GM19043 (cell line): Measurements from ENCODE around the gene PRKN.

ENCODE experiments used
- ATAC-seq: cut with Tn5 transposase; IDR thresholded peaks from one replicate; pipeline ENCODE4 v1.9.1; 2021; ENCODE audit warnings: low read depth; ENCODE audit not compliant: unreplicated experiment

The PRKN gene

DNA sequence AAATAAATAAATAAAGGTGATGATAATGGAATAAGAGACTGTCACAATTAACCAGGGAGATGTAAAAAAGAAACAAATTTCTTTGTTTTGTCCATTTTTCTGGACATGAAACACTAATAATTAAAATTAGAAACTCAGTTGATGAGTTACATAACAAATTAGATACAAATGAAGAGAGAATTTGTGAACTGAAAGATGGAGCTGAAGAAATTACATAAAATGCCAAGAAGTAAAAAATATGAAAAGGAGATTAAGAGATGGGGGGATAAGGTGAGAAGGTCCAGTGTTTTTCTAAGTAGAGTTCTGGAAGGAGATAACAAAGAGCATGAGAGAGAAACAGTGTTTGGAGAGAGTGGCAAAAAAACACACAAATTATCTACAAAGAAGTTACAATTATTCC, 1364.3 kb downstream of the PRKN start:
- no peak for ATAC-seq

DNA sequence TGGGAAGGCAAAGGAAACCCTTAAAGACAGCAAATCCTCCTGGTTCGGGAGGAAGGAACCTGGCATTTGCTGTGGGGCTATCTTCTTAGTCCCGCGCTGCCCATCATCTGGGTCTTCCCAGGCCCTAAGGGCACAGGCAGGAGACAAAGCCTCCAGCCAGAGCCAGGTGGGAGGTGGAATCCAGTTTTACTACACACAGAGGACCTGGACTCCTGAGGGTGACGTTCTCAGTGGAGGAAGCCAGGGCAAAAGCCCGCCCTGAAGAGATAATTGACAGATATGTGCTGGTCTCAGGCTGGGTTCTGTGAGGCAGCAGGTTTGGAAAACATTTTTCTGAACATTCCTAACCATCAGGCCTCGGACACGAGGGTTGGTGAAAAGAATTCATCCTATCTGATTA, 1365.3 kb downstream of the PRKN start:
- ATAC-seq: no peak

DNA sequence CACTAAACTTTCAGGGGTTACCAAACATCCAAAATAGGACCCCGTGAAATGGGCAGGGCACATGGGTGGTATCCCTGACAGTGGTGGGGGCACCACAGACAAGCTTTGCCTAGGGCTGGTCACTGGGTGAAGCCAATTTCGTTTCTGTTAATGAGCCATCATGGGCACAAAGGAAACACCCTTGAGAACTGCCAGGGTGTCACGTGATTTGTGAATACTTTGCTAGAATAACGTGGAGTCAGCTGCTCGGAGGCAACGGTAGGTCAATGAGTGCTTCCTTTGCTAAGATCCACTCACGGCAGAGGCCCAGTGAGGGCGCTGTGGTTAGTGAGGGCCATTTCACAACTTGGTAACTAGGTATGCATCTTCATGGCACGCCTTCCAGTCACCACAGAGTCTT, 1366.0 kb downstream of the PRKN start:
- no peak for ATAC-seq

DNA sequence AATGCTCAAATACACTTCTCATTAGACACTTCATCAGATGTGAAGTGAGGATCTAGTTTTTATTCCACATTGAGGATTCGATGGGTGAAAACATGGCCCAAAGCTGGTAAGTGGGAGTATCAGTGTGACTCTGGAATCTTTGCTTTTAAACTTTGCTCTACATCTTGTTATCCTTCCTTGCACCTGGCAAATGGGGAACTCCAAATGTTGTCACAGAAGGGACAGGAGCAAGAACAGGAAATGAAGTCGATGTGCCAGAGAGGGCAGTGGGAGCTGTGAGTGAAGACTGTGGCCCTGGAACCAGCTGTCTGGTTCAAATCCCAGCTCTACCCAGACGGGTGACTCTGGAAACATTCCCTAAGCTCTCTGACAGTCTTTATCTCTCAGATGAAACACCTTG, 1367.0 kb downstream of the PRKN start:
- ATAC-seq: no peak

DNA sequence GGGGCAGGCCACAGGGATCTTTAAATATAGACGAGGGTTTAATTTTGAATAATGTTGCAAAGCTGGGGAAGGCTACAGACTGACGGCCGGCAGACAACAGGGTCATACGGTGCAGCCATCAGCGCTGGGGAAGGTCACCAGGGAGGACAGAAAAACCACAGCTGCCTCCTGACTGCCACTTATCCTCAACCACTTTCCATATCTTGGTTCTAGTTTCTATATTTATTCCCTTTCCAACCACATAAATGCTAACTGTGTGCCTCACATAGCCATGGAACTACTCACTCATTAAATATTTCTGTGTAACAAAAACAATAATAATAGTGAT, 1368.0 kb downstream of the PRKN start:
- ATAC-seq: no peak

DNA sequence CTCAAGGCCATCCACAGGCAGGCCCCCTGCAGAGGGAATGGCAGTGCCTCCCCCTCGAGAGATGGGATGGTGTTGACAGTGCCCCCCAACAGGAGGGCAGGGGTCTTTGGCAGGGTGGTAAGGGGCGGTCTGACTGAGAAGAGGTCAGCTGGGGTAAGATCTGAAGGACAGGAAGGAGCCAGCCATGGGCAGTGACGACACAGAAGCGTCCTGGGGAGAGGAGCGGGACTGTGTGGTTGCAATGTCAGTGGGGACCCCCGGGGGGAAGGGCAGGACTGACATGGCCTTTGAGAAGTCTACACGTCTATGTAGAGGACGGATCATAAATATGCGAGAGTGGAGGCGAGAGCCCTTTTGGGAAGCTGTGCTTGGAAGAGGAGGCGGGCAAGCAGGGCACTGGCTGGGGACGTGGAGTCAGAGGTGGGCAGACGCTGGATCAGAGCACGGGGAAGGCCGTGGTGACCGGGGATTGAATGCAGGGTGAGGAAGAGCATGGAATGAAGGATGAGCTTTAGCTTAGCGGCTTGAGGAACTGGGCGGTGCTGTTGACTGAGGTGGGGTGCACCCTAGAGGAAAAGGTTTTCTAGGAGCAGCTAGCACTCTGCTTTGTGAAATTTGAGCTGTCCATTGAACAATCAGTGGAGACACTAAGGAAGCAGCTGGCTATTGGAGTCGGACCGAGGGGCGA, 1371.3 kb downstream of the PRKN start:
- no peak for ATAC-seq

DNA sequence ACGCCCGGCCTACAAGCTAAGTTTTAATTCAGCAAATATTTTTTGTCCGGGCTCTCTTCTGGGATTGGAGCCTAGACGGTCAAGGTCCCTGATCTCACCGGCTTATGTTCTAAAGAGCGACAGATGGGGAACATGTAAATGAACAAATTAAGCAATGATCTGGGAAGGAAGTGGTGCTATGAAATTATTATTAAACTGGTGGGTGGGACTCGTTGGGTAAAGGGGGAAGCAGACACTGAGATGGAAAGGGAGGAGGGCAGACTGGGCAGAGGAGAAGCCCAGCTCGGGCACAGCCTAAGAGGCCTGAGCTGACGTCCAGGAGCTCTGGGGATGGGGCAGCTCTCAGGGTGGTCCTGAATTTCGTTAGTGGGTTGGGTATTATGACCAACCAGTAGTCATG, 1371.9 kb downstream of the PRKN start:
- no peak for ATAC-seq

DNA sequence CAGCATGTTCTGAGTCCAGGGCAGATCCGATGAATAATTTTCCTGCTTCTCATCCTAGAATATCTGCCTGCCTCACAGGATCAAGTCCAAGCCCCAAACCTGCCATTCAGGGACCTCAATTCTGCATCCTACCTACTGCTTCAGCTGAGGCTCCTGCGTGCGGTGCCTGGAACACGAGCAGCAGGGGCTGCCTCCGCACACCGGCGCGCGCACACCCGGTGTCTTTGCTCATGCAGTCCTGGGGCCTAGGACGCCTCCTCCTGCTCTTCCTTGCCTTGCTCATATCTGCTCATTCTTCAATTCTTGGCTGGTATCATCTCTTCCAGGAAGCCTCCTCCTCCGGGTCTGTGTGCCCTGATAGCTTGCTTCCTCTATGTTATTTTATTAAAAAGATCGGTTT, 1372.6 kb downstream of the PRKN start:
- ATAC-seq: no peak

DNA sequence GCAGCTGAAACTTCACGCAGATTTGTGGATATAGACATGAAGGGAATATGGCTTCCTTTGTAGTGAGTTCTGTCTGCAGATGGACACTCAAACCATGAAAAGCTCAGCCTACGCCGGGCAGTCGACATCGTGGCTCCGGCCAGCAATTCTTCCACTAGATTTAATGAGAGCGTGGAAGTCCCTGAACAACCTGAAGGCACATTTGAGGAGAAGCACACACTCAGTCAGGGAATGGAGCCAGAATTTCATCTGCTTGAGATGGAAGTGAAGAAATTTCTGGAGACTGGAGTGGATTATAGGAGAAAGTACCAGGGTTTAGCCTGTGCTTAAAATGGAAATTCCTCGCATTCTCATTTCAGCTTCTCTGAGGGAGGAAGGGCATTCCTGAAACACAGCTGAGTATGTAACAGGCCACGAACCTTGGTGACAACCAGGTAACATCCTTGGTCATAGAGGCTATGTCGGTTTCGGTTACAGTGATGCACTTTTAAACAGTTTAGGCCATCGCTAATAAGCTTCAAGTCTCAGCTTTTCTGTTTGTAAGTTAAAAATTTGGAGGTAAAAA, 1373.2 kb downstream of the PRKN start:
- ATAC-seq: no peak

DNA sequence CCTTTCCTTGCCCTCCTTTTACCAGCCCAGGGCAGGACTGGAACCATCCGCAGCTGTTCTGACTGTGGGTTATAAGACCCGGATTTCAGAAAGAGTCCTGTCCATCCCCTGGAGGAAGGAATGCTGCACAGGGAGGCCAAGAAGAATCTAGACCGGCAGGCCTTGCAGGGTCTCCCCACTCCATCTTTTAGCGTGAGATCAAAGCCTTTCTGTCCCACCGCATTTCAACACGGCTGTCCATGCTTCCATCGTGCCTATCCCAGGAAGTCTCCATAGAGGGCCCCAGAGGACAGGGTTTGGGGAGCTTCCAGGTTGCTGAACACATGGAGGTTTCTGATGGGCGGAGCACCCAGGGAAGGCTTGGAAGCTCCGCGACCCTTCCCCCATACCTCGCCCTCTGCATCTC, 1374.4 kb downstream of the PRKN start:
- ATAC-seq: no peak

DNA sequence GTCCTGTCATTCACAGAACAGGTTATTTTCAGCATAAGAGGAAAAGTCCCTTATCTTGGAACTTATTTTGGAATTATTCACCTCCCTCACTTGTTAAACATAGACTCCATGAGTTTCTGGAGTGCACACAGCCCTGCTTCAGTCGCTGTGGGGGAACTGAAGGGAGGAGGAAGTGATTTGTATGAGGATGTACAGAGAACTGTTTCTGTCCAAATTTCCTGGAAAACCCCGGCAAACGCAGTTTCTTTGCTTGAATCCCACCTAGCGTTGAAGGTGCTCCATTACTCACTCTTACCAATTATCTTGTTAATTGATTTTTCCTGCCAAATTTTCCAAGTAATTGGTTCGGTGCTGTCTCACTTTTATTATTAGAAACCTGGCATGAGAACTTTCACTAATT, 1375.7 kb downstream of the PRKN start:
- no peak for ATAC-seq

DNA sequence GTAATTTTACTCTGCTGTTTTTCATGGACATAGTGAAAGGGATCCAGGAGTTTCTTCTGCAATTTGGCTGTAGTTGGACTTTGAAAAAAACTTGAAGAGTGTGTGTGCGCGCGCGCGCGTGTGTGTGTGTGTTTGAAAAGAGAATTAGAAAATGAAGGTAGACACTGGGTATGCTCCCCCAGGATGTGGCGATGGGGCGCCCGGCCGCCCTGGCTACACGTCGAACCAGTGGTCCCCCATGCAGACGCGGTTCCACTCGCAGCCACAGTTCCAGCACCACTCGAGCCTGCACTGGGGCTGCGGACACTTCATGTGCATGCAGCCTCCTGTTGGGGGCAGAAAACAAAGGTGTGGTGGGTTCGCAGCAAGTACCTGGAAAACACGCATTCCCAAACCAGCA, 1377.7 kb downstream of the PRKN start:
- no peak for ATAC-seq

DNA sequence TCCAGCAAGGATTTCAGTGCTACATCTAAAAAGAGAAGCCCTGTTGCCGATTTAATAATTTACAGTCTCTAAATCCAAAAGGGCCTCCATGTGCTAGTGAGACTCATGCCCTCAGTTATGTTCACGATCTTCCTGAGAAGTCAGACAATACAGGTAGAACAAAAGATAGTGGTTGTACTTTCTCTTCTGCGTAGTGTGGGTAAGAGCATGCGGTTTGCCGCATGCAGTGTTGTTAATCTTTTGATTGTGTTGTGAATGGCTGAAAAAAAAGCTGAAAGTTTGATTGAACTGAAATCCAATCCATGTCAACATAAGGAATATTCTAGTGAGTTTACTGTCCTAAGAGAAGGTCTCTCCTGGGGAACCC, 1379.0 kb downstream of the PRKN start:
- no peak for ATAC-seq

DNA sequence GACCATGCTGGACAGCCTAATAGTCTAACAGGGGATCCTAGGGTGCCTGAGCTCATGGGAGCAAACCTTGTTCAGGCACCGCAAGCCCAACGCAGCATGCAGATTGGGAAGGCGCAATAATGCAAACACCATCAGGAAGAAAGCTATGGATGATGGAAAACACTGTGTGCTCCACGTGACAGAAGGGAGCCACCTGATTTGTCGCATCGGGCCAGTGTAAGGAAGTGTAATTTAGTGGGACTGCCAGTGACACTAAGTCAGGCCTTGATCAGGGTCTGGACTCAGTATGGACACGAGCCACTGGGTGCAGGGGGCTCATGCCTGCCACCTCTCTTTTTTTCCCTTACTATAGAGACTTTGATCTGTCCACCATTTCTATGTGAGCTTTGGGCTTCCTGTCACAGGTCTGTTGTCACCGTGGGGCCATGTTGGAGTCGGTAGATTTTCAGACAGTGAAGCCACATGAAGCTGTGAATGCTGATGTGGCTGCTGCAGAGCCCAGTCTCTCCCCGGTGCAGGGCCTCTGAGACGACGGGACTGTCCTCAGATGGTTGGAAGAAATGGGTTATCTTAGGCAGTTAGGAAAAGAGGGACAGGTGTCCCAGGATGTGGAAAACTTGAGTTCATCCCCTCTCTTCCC, 1379.5 kb downstream of the PRKN start:
- ATAC-seq: no peak

DNA sequence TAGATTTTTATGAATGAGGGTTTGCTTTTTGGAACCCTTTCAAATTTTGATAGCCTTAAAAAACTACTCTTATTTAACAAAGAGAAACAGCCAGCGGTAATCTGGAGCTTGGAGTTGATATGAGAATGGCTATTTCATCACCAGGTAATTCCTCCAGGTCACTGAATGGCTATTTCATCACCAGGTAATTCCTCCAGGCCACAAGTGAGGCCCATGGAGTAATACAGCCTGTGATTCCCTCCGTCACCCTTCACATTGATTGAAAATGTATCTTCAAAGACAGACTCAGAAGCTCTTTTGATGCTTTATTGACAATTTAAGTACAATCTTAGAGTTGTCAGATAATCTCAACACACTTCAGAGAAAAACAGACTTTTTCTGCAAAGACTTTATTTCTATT, 1380.4 kb downstream of the PRKN start:
- no peak for ATAC-seq

DNA sequence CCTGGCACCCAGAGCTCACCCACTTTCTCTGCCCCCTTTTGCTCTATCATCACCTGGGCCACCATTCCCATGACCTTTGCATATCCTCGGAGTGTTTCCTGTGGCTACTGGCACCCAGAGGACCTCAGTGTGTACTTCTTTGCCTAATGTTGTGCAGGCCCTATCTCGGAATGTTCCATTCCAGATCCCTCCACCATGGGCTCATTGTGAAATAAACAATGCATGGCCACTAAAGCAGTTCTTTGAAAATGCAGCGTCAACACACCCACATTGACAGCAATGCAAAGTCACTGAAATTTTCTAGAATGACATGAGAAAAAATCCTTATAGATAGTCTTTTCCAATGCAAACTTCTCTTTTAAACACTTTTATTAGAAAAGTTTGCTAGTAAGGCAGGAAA, 1380.8 kb downstream of the PRKN start:
- ATAC-seq: no peak

DNA sequence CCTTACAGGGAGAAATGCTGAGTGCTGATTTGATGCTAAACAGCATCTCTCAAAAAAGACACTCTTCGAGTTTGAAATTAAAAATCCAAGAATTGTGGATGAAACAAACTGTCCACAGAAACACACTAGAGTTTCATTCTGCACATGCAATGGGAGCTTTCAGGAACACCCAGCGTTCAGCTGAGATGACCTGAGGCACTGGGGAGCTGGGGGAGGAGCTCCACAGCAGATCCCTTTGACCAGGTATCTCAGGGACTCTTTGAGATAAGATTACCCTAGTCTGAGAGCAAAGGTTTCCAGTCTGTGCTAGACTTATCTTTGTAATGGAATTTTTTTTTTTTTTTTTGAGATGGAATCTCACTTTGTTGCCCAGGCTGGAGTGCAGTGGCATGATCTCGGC, 1382.9 kb downstream of the PRKN start:
- no peak for ATAC-seq

DNA sequence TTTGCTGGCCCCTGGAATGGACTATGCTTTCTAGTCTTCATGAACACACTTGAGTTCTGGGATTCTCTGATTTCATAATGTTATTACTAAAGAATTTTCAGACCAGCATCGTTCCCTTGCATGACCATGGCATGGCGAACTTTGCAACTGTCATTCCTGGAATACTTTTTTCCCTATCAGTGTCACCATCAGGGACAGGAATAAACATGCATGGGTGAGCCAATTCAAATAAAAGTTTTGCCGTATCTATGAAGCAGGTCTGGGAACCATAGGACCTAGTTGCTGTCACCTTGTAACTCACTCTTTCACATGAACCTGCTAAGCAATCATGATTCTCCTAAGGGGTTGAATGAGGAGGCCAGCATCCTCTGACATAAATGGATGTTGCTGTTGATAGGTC, 1385.5 kb downstream of the PRKN start:
- ATAC-seq: no peak

DNA sequence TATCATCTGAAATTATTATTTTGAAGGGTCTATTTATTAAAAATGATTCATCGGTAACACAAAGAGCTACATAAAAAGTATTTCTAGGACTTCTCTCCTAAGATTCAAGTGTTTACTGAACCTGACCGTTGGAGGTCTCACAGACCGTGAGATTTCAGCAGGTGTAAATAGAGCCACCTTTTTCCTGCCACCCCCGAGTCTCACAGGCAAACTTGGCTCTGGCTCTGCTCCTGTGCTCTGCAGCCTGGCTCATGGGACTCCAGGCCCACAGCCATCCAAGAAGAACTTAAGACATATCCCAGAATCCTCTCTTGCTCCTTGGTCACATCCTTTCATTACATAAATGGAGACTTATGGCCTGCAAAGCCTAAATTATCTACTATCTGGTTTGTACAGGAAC, 1385.9 kb downstream of the PRKN start:
- ATAC-seq: no peak

DNA sequence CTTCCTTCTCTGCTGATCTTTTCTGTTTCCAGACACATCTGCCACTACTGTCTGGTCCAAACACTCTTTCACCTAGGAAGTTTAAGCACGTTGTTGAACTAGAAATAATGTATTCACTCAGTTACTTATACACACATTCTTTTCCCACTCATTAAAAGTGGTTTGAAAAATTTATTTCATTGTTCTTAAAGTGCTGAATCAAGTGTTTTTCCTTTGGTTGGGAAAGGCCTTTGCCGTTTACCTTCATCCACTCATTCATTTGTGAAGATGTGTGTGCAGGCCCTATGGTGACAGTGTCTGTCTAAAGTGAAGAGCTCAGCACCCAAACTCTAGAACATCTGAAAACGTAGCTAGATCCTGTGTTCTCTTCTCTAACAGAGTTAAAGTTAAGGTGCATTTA, 1389.6 kb downstream of the PRKN start:
- no peak for ATAC-seq

DNA sequence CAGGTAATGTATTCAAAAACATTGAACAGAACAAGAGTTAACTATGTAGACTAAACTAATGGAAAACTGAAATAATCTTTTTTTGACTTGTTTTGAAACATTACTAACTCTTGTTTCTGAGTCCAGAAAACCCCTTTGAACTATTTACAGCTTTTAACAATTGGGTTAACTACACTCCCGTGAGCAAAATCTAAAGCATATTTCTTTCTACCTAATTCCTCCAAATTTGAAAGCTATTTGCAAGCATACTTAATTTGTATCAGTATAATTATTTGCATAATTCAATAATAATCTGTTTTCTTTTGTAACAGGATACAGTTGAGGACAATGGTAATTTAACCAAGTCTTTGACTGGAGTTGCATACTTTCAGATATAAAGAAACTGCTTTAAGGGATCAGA, 1391.1 kb downstream of the PRKN start:
- ATAC-seq: no peak

DNA sequence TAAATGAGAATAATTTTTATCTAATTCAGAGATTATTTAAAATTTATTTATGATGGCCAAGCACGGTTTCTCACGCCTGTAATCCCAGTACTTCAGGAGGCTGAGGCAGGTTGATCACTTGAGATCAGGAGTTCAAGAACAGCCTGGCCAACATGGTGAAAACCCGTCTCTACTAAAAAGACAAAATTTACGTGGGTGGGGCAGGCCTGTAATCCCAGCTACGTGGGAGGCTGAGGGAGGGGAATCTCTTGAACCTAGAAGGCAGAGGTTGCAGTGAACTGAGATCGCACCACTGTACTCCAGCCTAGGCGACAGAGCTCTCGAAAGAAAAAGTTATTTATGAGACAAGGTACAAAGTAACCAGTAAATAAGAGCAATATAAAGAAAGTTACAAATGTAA, 1394.2 kb downstream of the PRKN start:
- ATAC-seq: no peak
